GM21786 (cell line): ENCODE measurements around the gene THADA.

Source experiments
- ATAC-seq: cut with Tn5 transposase; IDR thresholded peaks from one replicate; pipeline ENCODE4 v1.9.1; 2021; ENCODE audit not compliant: unreplicated experiment

THADA gene

DNA sequence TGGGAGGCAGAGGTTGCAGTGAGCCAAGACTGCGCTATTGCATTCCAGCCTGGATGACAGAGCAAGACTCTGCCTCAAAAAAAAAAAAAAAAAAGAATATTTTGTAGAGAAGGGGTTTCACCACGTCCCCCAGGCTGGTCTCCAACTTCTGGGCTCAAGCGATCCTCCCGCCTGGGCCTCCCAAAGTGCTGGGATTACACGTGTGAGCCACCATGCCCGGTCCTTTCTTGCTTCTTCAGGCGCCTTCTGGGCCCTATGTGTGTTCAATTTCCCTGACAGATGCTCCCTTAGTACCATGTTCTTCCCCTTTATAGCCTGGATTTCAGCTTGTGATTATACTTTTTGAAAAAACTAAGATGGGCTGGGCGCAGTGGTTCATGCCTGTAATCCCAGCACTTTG is 379.2 kb downstream of the THADA start:
- ATAC-seq: no peak

- ATAC-seq: no peak
Observed at GRCh38 chr2:43215673-43216255, 380.1 kb downstream of the THADA start.

DNA sequence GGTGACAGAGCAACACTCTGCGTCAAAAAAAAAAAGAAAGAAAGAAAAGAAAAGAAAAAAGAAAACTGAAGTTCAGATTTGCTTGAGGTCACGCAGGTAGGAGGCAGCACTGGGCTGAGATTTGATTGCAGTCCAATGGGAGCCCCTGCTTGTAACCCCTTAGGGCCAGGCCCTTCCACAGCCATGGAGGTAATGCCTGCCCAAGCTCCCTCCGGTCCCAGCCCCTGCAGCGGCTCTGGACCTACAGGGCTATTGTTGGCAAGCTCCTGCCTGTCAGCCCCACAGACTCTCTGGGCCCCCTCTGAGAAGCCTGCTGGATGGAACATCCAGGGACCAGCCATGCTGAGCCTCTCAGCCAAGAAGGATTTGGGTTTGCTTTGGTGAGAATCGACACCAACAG is 381.6 kb downstream of the THADA start:
- ATAC-seq: no peak

GRCh38 chr2:43212931-43213330 is 382.9 kb downstream of the THADA start:
- no peak for ATAC-seq

DNA sequence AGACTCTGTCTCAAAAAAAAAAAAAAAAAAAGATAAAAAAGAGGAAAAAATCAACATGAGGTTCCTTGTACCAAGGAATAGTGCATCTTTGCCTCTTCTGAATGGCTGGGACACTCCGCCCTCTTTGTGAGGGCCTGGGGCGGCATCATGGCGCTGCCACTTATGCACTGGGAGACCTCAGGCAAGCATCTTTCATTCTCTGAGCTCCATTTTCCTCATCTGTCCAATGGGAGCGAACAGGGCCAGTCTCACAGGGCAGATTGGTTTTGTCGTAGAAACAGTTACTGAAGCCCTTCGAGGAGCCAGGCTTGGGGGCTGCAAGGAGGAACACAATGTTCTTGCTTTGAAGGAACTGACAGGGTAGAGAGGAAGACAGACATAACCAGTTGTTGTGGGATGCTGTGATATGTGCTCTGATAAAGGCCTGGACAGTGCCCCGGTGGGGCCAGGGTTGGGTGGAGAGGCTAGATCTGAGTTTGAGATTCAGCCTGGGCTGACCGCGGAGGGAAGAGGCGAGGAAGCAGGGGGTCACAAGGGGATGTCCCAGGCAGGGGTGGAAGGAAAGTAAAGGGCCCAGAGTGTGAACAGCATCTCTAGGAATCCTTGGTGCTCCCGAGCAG is 383.5 kb downstream of the THADA start:
- ATAC-seq: no peak

DNA sequence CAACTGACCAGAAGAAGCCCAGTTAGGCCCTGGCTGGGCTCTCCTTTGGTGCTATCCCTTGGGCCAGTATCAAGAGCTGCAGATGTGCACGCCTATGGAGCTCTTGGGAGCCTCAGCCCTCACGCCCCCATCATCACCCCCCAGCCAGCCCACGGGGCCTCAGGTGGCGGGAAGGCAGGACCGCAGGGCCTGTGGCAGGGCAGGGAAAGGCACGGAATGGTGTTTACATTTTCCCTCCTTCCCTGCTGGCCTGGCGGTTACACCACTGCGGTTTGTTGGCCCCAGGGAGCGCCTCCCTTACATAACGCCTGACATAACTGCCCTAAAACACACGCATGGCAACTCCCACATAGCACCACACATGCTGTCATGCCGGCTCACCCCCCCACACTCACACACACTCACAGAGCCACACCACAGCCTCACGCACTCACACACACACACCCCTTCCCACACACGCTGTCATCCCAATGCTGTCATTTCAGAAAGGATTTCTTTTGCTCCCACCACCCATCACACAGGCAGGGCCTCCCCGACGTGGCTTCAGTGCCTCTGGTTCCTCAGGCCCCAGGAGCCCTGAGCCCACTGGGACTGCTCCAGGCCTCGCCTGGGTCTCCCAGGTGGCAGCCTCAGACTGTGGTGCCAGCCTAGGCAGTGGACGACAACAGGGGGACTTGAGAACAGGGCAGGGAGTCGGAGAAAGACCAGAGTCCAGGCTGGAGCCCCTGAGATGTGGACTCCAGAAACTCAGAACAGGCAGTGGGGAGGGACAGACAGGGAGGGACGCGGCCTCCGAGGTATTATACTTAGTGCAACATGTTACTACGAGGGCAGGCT is 385.2 kb downstream of the THADA start:
- ATAC-seq: no peak

- no peak for ATAC-seq
Observed at GRCh38 chr2:43210125-43210466, 385.7 kb downstream of the THADA start.

- ATAC-seq: no peak
Observed at GRCh38 chr2:43209204-43209717, 386.6 kb downstream of the THADA start.

- no peak for ATAC-seq
Observed at GRCh38 chr2:43207553-43208300, 388.1 kb downstream of the THADA start.

GRCh38 chr2:43206602-43207001 is 389.2 kb downstream of the THADA start:
- no peak for ATAC-seq

DNA sequence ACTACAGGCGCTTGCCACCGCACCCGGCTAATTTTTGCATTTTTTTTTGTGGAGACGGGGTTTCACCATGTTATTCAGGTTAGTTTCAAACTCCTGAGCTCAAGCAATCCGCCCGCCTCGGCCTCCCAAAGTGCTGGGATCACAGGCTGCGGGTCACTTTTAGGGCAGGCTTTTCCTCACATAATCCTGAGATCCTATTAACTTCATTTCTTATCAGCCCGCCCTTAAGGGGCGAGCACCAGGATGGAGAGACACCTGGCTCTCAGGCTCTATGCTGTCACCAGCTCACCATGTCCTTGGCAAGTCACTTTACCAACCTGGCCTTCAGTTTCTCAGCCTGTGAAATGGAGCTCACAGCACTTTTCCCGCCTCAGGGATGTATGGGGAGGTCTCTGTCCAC is 392.5 kb downstream of the THADA start:
- ATAC-seq: no peak

- ATAC-seq: no peak
Observed at GRCh38 chr2:43202289-43202688, 393.5 kb downstream of the THADA start.

GRCh38 chr2:43201497-43201896 is 394.3 kb downstream of the THADA start:
- ATAC-seq: no peak

DNA sequence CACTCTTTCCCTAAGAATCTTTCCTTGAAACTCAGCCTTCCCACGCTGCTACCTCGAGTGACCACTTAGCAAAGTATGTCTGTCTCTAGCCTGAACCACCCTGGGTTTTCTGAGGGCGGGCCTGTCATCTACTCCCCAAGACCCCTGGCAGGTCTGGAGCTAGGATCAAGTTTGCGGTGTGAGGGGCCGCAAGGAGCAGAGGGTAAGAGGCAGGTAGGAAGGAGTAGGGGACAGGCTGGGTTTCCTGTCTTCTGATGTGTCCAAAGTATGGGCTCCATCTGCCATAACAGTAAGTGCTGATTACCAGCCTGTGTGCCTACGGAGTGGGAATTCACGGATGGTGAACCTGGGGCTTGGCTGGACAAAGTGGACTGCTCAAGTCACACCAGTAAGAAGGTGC is 394.8 kb downstream of the THADA start:
- ATAC-seq: no peak

GRCh38 chr2:43199492-43200488 is 396.0 kb downstream of the THADA start:
- no peak for ATAC-seq

GRCh38 chr2:43198263-43198662 is 397.6 kb downstream of the THADA start:
- no peak for ATAC-seq

- ATAC-seq: no peak
Observed at GRCh38 chr2:43197588-43197896, 398.3 kb downstream of the THADA start.

GRCh38 chr2:43196768-43197587 is 398.9 kb downstream of the THADA start:
- ATAC-seq: no peak

DNA sequence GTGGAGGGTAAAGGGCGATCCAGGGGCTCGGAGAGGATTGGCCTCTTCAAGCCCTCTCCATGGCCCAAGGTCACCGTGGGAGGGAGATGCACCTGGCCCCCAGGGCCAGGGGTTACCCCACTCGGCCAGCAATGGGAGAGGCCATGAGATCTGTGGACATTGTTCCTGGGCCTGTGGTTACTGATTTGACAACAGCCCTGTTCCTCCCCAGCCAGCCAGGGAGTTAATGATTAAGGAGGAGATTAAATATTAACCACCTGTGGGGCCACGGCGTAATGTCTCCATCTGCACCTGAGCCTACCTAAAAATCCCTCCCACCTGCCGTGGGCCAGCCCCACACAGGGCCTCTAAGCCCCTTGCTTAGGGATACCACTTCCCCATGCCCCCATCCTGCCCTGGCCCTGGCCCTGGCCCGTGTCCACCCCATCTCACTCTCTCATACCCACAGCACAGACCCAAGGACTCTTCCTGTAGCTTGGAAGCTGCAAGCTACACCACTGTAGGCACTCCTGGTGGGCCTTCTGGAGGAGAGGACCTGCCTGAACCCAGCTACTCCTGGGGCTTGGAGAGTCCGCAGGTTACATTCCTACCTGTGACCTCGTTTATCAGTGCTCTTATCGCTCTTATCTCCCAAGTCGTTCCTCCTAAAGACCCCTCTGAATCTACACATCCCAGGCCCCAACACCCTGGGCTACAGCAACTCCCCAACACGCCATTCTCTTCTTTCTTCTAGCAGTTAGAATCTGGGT is 401.5 kb downstream of the THADA start:
- peak; percentile 58 for ATAC-seq
